GM12801 (cell line): ENCODE results near the gene VAPB.

Experiments
- TF ChIP-seq, protein P1 (sequence below): IDR thresholded peaks from one replicate; pipeline ENCODE4 v1.5.1; 2011; ENCODE audit warnings: control low read depth; ENCODE audit not compliant: insufficient read length; ENCODE audit errors: extremely low read depth

Gene VAPB, protein sequence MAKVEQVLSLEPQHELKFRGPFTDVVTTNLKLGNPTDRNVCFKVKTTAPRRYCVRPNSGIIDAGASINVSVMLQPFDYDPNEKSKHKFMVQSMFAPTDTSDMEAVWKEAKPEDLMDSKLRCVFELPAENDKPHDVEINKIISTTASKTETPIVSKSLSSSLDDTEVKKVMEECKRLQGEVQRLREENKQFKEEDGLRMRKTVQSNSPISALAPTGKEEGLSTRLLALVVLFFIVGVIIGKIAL

GRCh38 chr20:58388882-58389323 is at the start of gene VAPB:
Gene VAPB, plus strand, starts transcription at chr20:58389229. Its CDS starts 231 bp downstream, at chr20:58389460.
- TF ChIP-seq, protein P1, sequence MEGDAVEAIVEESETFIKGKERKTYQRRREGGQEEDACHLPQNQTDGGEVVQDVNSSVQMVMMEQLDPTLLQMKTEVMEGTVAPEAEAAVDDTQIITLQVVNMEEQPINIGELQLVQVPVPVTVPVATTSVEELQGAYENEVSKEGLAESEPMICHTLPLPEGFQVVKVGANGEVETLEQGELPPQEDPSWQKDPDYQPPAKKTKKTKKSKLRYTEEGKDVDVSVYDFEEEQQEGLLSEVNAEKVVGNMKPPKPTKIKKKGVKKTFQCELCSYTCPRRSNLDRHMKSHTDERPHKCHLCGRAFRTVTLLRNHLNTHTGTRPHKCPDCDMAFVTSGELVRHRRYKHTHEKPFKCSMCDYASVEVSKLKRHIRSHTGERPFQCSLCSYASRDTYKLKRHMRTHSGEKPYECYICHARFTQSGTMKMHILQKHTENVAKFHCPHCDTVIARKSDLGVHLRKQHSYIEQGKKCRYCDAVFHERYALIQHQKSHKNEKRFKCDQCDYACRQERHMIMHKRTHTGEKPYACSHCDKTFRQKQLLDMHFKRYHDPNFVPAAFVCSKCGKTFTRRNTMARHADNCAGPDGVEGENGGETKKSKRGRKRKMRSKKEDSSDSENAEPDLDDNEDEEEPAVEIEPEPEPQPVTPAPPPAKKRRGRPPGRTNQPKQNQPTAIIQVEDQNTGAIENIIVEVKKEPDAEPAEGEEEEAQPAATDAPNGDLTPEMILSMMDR, result no peak

DNA sequence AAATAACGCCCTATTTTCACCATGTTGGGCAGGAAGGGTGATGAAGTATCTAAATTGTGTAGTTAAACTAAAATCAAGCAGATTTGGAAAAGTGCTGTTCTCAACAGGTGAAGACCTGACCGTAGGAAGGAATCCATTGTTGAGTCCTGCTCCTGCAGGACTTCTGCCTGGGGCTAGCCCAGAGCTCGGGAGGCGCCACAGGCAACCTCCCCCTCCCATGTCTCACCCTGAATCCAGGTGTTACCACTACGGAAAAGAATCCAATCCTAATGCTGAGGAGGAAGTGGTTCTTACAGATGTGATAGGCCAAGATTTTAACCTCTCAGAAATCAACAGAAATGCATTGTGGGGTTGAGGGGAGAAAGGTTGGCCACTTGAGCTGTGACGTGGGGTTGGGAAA is 49.3 kb upstream of the VAPB start:
- TF ChIP-seq, protein P1, result no peak

- TF ChIP-seq, protein P1, result no peak
These were observed 48.9 kb upstream of the VAPB start for GRCh38 chr20:58340151-58340550.

GRCh38 chr20:58340853-58341252 is 48.2 kb upstream of the VAPB start:
- TF ChIP-seq, protein P1, result no peak

DNA sequence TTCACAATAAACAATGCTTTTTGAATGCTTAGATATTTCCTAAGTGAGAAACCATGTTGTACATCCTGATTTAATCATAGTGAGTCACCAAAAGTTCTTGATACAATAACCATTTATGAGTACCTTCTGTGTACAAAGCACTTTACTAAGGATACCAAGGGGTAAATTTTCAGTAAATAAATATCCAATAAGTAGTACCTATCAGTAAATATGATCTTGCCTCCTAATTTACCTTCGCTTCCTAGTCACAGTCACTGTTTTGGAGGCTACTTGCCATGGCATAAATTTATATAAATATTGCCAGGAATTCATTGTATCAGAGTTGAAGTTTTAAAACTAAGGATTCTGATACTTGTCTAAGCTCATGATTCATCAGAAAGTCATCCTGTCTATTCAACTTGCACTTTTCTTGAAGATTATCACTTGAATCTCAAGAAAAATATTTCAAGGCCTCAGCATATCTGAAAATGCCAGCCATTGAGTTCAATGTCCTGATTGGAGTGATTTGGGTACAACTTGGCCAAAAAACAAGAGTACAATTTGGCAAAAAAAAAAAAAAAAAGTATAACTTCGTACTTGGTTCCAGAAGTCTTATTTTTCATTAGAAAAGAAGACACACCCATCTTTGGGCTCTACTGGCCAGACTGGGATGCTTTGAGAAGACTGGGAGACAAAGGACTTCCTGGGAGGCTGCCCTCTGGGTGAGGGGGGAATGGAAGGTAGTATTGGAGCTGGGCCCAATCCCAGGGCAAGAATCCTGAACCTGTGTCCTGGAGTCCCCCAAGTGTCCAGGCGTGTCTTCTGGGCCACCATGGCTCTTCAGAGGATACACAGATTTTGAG is 46.7 kb upstream of the VAPB start:
- TF ChIP-seq, protein P1, result no peak

DNA sequence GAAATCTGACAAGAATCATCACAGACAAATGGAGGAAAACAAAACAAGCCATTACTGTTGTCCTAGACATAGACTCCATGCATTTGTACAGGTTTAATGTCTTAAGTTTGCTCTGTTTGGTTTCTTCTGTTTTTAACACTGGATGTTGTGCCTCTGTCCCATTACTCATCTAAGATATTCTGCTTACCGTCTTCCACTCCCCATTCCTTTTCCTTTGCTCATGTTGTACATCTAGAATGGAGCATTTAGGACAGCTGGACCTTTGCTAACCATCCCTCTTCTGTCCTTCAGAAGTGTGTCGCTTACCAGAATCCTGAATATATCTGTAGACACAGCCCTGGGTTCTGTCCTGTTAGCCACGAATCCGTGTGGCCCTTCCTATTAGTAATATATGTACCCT is 44.3 kb upstream of the VAPB start:
- TF ChIP-seq, protein P1, result no peak

DNA sequence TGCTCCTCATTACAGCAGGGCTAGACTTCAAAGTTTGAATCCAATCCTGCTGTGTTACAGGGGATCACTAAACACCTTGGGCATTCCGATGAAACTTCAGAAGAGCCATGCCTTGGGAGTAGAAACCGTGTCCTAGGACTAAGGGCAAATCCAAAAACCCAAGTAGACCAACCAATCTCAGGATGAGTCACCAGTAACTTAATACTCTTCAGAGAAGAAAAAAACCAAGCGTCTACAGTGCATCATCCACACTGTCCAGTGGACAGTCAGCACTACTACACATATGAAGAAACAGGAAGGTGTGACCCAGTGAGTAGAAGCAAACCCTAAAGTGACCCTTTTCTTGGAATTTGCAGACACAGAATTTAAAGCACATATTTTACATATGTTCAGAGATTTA is 39.5 kb upstream of the VAPB start:
- TF ChIP-seq, protein P1, result no peak
